ENCODE data around the gene TFPT. TPM values are rescaled to one million over a fixed set of nuclear protein-coding genes. Genes with fewer than 3 reads are reported as not detected.

TFPT gene
- total RNA-seq, 2 donors from 2014 or later = 15.9 to 17.2 TPM

- H3K9ac ChIP-seq (ENCODE audit: low read depth in 2 of 2, low read length in 2 of 2) = peak overlapping the region; percentile 54 to 81
- no peaks in the 10 kb centered on the region for H3K9me3 ChIP-seq
- no peaks in the 10 kb centered on the region for H3K27me3 ChIP-seq
- peak overlapping the region; percentile 43 for H3K4me3 ChIP-seq
- H3K27ac ChIP-seq = peak overlapping the region; percentile 91
- peaks cover 13% of the 10 kb centered on the region for H3K36me3 ChIP-seq
- intact Hi-C loops (cut with DNase I) = no loop called here
- peak; percentile 41 for DNase-seq
- TF ChIP-seq, protein P1, sequence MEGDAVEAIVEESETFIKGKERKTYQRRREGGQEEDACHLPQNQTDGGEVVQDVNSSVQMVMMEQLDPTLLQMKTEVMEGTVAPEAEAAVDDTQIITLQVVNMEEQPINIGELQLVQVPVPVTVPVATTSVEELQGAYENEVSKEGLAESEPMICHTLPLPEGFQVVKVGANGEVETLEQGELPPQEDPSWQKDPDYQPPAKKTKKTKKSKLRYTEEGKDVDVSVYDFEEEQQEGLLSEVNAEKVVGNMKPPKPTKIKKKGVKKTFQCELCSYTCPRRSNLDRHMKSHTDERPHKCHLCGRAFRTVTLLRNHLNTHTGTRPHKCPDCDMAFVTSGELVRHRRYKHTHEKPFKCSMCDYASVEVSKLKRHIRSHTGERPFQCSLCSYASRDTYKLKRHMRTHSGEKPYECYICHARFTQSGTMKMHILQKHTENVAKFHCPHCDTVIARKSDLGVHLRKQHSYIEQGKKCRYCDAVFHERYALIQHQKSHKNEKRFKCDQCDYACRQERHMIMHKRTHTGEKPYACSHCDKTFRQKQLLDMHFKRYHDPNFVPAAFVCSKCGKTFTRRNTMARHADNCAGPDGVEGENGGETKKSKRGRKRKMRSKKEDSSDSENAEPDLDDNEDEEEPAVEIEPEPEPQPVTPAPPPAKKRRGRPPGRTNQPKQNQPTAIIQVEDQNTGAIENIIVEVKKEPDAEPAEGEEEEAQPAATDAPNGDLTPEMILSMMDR (IDR thresholded peaks at IDR 0.05) = no peak
- peaks cover 29% of the 10 kb centered on the region for H3K4me1 ChIP-seq
These were observed 45.4 kb upstream of the TFPT start for GRCh38 chr19:54160854-54161253.

DNA sequence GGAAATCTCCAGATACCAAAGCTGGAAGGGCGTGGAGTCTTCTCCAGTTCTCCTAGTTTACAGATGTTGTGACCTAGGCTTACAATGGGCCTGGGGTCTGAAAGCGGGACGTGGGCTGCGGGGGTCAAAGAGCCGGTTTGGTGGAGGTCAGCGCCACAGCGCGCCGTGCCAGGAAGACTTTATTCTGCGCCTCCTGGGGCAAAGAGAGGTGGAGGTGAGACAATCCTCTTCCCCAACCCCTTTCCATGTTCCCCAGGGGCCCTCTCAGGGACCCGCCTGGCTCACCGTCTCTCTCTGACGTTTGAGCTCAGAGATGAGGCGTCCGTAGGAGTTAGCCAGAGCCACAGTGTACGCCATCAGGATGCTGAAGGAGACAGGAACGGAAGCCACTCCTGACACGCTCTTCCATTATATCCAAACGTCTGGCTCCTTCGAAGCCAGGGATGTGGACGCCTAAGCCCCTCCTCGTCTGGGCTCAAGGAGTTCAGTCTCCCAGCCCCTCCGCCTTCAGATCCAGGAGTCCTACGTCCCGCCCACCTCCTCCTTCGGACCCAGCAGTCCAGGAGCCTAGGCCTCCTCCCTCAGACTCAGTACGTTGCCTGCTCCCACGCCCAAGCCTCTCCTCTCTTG is 44.8 kb upstream of the TFPT start:
- TF ChIP-seq, protein P1 (IDR thresholded peaks at IDR 0.05) = no peak
- peak; percentile 46 for DNase-seq
- H3K4me1 ChIP-seq = peaks cover 29% of the 10 kb centered on the region

GRCh38 chr19:54159352-54160181 is 44.1 kb upstream of the TFPT start, which contains the start of gene LENG1:
LENG1 (minus strand) TSS chr19:54159721; CDS start chr19:54159695, 26 bp downstream.
- Histone ChIP-seq H3K27ac (peak within 1 kb of the TSS; percentile 91), H3K27me3 (no peaks in the 10 kb centered on the region), H3K4me1 (peaks cover 29% of the 10 kb centered on the region), H3K9me3 (no peaks in the 10 kb centered on the region), H3K36me3 (peaks cover 22% of the 10 kb centered on the region), H3K4me3 (peak within 1 kb of the TSS; percentile 56), H3K9ac (ENCODE audit: low read depth in 2 of 2, low read length in 2 of 2) (peak within 1 kb of the TSS; percentile 79 to 81)
- intact Hi-C loops (cut with DNase I) = no loop called here
- peak; percentile 99 for DNase-seq
- TF ChIP-seq, protein P1 (IDR thresholded peaks at IDR 0.05) = no peak

More for the DNA sequence above, 44.8 kb upstream of the TFPT start:
- Histone ChIP-seq H3K9ac (ENCODE audit: low read depth in 2 of 2, low read length in 2 of 2) (peak overlapping the region; percentile 54 to 81), H3K9me3 (no peaks in the 10 kb centered on the region), H3K27ac (peak overlapping the region; percentile 91), H3K4me3 (peak overlapping the region; percentile 43), H3K36me3 (peaks cover 15% of the 10 kb centered on the region), H3K27me3 (no peaks in the 10 kb centered on the region)
- intact Hi-C loops (cut with DNase I) = no loop called here

GRCh38 chr19:54158812-54159351 is 43.4 kb upstream of the TFPT start:
- no peak for DNase-seq
- H3K9ac ChIP-seq (ENCODE audit: low read depth in 2 of 2, low read length in 2 of 2) = peak overlapping the region; percentile 79 to 81
- peak overlapping the region; percentile 91 for H3K27ac ChIP-seq
- peaks cover 26% of the 10 kb centered on the region for H3K36me3 ChIP-seq
- H3K4me1 ChIP-seq = peaks cover 29% of the 10 kb centered on the region
- no peaks in the 10 kb centered on the region for H3K27me3 ChIP-seq
- H3K9me3 ChIP-seq = no peaks in the 10 kb centered on the region
- intact Hi-C loops (cut with DNase I) = no loop called here
- TF ChIP-seq, protein P1 (IDR thresholded peaks at IDR 0.05) = no peak
- H3K4me3 ChIP-seq = peak overlapping the region; percentile 56

GRCh38 chr19:54156953-54157352 is 41.5 kb upstream of the TFPT start:
- H3K4me1 ChIP-seq = peaks cover 20% of the 10 kb centered on the region
- no peak overlapping the region for H3K4me3 ChIP-seq
- no peak for DNase-seq
- H3K9ac ChIP-seq (ENCODE audit: low read depth in 2 of 2, low read length in 2 of 2) = no peak overlapping the region
- peaks cover 30% of the 10 kb centered on the region for H3K36me3 ChIP-seq
- H3K27ac ChIP-seq = no peak overlapping the region
- no peaks in the 10 kb centered on the region for H3K9me3 ChIP-seq
- no peaks in the 10 kb centered on the region for H3K27me3 ChIP-seq
- intact Hi-C loops (cut with DNase I) = no loop called here
- TF ChIP-seq, protein P1 (IDR thresholded peaks at IDR 0.05) = no peak
